ENCODE measurements around the gene MACROD2. TPM values are rescaled to one million over a fixed set of nuclear protein-coding genes. Genes with fewer than 3 reads are reported as not detected.

The MACROD2 gene
- total RNA-seq, 1 experiment from 2014 or later, result 1.6 TPM

DNA sequence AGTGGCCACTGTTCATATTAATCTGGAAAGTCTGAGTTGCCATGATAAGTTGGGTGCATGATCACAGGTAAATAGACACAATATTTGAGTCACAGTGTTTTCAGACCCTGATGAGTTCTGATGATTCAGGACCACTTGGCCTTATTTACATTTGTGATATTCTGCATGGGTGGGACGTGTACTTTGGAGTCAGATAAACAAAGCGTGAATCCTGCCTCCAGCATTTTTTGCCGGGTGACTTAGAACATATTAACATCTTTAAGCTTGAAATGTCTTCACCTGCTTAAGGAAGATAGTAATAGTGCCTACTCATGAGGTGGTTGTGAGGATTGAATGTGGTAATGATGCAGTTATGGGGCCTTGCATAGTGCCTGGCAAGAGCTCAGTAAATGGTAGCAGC lies 1582.8 kb downstream of the MACROD2 start:
- Histone ChIP-seq H3K23me2 (ENCODE audit: insufficient read length, low read depth, low read length, poor library complexity, severe bottlenecking) (no peaks in the 10 kb centered on the region), H3K79me2 (ENCODE audit: insufficient read depth, low read length) (no peaks in the 10 kb centered on the region), H3K23ac (ENCODE audit: insufficient read length, low read depth, low read length) (no peak overlapping the region), H3K9ac (ENCODE audit: extremely low read depth, insufficient read length, low read length) (no peak overlapping the region), H3K27me3 (ENCODE audit: insufficient read depth, low read length) (no peaks in the 10 kb centered on the region), H3T11ph (ENCODE audit: low read length) (no peak overlapping the region), H3K27ac (ENCODE audit: insufficient read length, low read depth, low read length) (no peak overlapping the region), H3K18ac (ENCODE audit: insufficient read length, low read depth, low read length) (no peak overlapping the region), H2BK12ac (ENCODE audit: insufficient read length, low read depth, low read length) (no peak overlapping the region), H4K5ac (ENCODE audit: insufficient read length, low read depth, low read length) (no peak overlapping the region), H3K4ac (ENCODE audit: low read depth, low read length) (no peak overlapping the region), H3K14ac (ENCODE audit: insufficient read depth, low read length) (no peak overlapping the region), H2AFZ (ENCODE audit: low read length) (no peak overlapping the region), H3K79me1 (ENCODE audit: insufficient read depth, low read depth, low read length, poor library complexity, severe bottlenecking) (no peaks in the 10 kb centered on the region), H4K8ac (replicated peaks; ENCODE audit: insufficient read length, low read depth, low read length) (no peak overlapping the region), H2BK5ac (ENCODE audit: insufficient read length, low read length) (no peak overlapping the region), H2BK20ac (ENCODE audit: low read depth, low read length, poor library complexity, severe bottlenecking) (no peak overlapping the region), H2BK120ac (ENCODE audit: low read depth, low read length, poor library complexity, severe bottlenecking) (no peak overlapping the region), H4K91ac (ENCODE audit: insufficient read length, low read depth, low read length) (no peak overlapping the region), H3K4me1 (ENCODE audit: insufficient read depth, low read length) (peaks cover 7% of the 10 kb centered on the region), H3K56ac (ENCODE audit: insufficient read length, low read depth, low read length) (no peak overlapping the region), H3K4me2 (ENCODE audit: insufficient read depth, insufficient read length, low read length) (no peak overlapping the region), H2AK5ac (ENCODE audit: insufficient read length, low read length) (no peak overlapping the region), H3K9me3 (ENCODE audit: control insufficient read depth, low read depth, low read length) (no peaks in the 10 kb centered on the region), H2BK15ac (ENCODE audit: low read depth, low read length) (no peak overlapping the region), H4K20me1 (ENCODE audit: control insufficient read depth, insufficient read depth, insufficient read length) (no peaks in the 10 kb centered on the region)
- no peaks in the 10 kb centered on the region for H3K36me3 Mint-ChIP-seq (ENCODE audit: insufficient read depth in 1 of 3, low read depth in 3 of 3)
- H3K4me1 Mint-ChIP-seq, result peaks cover 27 to 35% of the 10 kb centered on the region in 2 experiments
- DNase-seq, result no peak
- H3K27me3 Mint-ChIP-seq (ENCODE audit: low read depth), result no peaks in the 10 kb centered on the region
- H3K4me3 Mint-ChIP-seq, result no peak overlapping the region
- no CpG with 5 or more reads among the region's 3 CpGs for WGBS (ENCODE audit: extremely low coverage, insufficient read length, low lambda C conversion rate)
- TF ChIP-seq, protein P1, sequence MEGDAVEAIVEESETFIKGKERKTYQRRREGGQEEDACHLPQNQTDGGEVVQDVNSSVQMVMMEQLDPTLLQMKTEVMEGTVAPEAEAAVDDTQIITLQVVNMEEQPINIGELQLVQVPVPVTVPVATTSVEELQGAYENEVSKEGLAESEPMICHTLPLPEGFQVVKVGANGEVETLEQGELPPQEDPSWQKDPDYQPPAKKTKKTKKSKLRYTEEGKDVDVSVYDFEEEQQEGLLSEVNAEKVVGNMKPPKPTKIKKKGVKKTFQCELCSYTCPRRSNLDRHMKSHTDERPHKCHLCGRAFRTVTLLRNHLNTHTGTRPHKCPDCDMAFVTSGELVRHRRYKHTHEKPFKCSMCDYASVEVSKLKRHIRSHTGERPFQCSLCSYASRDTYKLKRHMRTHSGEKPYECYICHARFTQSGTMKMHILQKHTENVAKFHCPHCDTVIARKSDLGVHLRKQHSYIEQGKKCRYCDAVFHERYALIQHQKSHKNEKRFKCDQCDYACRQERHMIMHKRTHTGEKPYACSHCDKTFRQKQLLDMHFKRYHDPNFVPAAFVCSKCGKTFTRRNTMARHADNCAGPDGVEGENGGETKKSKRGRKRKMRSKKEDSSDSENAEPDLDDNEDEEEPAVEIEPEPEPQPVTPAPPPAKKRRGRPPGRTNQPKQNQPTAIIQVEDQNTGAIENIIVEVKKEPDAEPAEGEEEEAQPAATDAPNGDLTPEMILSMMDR (conservative IDR thresholded peaks at IDR 0.05), result no peak
- no peak overlapping the region for H3K27ac Mint-ChIP-seq
- no peaks in the 10 kb centered on the region for H3K9me3 Mint-ChIP-seq

All from H9 (cell line).